Glomerular endothelial cell (primary cell): ENCODE data around the gene PPM1F. TPM values are rescaled to one million over a fixed set of nuclear protein-coding genes. Genes with fewer than 3 reads are reported as not detected.
"Not testable (repeated sequence)": the region's sequence is repeated elsewhere in the genome, so short reads cannot be mapped to it uniquely, and the experiment has no call there.

Experiments used
- DNase-seq: peaks from one replicate; pipeline ENCODE4 v3.0.0-alpha.2; 2011; ENCODE audit warnings: low read depth, low spot score; ENCODE audit errors: extremely low read depth
- total RNA-seq: library from RNA; depleted of rRNA; stranded (reverse); fragments of >200 nt; gene quantifications from 2 replicates; pipeline ENCODE4 v1.2.3, GENCODE V29; 2015

The PPM1F gene
- total RNA-seq, 1 donor from 2014 or later: 208 TPM

- DNase-seq: no peak
These were observed 30.1 kb downstream of the PPM1F start for GRCh38 chr22:21922370-21923162.

- DNase-seq: no peak
These were observed 30.9 kb downstream of the PPM1F start for GRCh38 chr22:21921729-21922128.

- DNase-seq: no peak
These were observed 31.4 kb downstream of the PPM1F start for GRCh38 chr22:21921184-21921721.

GRCh38 chr22:21920341-21921183 is 32.1 kb downstream of the PPM1F start:
- no peak for DNase-seq

GRCh38 chr22:21919526-21920307 is 32.9 kb downstream of the PPM1F start:
- DNase-seq: no peak

- DNase-seq: no peak
These were observed 34.0 kb downstream of the PPM1F start for GRCh38 chr22:21918466-21919185.

- DNase-seq: no peak
These were observed 34.7 kb downstream of the PPM1F start for GRCh38 chr22:21917959-21918261.

- DNase-seq: no peak
These were observed 35.3 kb downstream of the PPM1F start for GRCh38 chr22:21917181-21917958.

GRCh38 chr22:21916309-21916918 is 36.2 kb downstream of the PPM1F start:
- no peak for DNase-seq

GRCh38 chr22:21915624-21916308 is 36.9 kb downstream of the PPM1F start:
- no peak for DNase-seq

GRCh38 chr22:21914033-21914642 is 38.5 kb downstream of the PPM1F start:
- DNase-seq: not testable (repeated sequence)

GRCh38 chr22:21910367-21910766 is 42.3 kb downstream of the PPM1F start:
- not testable (repeated sequence) for DNase-seq

GRCh38 chr22:21909871-21910270 is 42.8 kb downstream of the PPM1F start:
- DNase-seq: no peak

- no peak for DNase-seq
These were observed 44.8 kb downstream of the PPM1F start for GRCh38 chr22:21907638-21908522.

GRCh38 chr22:21905234-21905633 is 47.4 kb downstream of the PPM1F start:
- not testable (repeated sequence) for DNase-seq

- no peak for DNase-seq
These were observed 48.3 kb downstream of the PPM1F start for GRCh38 chr22:21904250-21904789.

GRCh38 chr22:21903283-21903682 is 49.4 kb downstream of the PPM1F start:
- no peak for DNase-seq
